SU-DHL-6 (cell line): ENCODE data around the gene SLC36A3.

Experiments
- CTCF ChIP-seq: fragments of 200-600 bp; sonication (generic); IDR thresholded peaks from one replicate; pipeline ENCODE4 v1.5.1; 2017; ENCODE audit warnings: antibody characterized with exemption, mild to moderate bottlenecking, low read length, moderate library complexity; ENCODE audit not compliant: insufficient read depth, poor library complexity, severe bottlenecking
- EZH2phosphoT487 ChIP-seq: fragments of 200-600 bp; sonication (generic), shearing (Covaris generic); conservative IDR thresholded peaks from 2 replicates; pipeline ENCODE4 v1.6.1; 2018; ENCODE audit warnings: mild to moderate bottlenecking, antibody characterized with exemption, low read length, moderate library complexity, mixed read lengths

- TF ChIP-seq CTCF (no peak), EZH2phosphoT487 (no peak)
These were observed 25.2 kb upstream of the SLC36A3 start for GRCh38 chr5:151328734-151329133.
